CD4-positive, alpha-beta T cell treated with Interleukin-17A for 1 hour (primary cell): ENCODE data around the gene EIPR1.

Source experiments
- DNase-seq: peaks from one replicate; pipeline ENCODE4 v3.0.0-alpha.2; 2020

Gene EIPR1

DNA sequence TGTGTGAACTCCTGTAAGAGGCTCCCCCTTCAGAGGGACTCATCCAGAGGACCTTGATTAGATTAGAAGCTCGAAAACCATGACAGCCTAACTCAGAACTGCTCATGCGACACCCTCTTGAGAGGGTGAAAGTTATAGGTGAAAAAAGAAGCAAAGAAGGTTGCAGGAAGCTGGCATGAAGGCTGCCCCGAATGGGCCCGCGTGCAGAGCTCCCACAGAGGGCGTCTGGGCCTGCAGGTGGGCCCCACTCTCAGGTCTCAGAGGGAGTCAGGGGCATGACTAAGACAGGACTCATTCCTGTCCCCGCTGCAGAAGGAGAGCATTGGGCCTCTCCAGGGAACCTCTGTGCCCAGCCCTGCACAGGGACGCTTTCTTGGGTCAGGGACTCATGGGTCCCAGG lies 235.4 kb downstream of the EIPR1 start:
- no peak for DNase-seq

DNA sequence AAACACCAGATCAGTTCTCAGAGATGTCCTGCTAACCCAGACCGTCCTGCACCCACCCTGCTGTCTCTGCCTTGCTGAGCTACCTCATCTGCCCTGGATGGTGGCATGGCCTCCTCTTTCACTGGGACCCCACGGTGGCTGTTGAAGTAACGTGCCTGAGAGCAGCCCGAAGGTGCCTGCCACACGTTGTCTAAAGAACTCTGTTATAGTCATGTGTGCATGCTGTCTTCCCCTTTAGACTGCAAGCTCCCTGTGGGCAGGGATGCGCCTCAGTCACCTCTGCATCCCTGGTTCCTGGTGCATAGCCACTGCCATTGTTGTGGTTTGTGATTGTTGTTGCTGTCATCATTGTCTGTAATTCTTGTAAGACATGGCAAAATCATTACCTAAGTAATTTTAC lies 235.9 kb downstream of the EIPR1 start:
- DNase-seq, result no peak

DNA sequence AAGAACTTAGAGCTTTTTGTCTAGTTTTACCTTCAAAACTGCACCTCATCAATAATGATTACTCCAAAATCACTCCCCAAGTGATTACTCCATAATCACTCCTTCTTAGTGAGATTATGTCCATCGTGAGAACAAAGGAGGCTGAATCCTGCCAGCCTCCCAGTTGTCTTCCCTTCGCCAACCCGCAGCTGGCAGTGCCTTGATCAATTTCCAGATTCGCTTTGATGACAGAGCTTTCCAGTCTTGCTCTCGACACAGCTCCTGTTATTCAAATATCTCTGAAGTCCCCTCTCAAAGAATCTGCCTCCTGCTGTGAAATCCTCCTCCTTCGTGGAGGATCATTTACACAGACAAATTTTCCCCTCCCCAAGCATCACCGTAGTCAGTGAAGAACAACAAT lies 237.7 kb downstream of the EIPR1 start:
- DNase-seq, result no peak
